MCF 10A (cell line): ENCODE data around the gene CPLX3. TPM values are rescaled to one million over a fixed set of nuclear protein-coding genes. Genes with fewer than 3 reads are reported as not detected.

Experiments used
- BruUV-seq: library from RNA; stranded (reverse); fragments of 400-500 nt; replicated peaks from 2 replicates; lab custom pipeline; 2021; lab: Mats Ljungman, UMichigan
- CTCF ChIA-PET: fragments of 300-600 bp; sonication (Branson Sonifier 250); formaldehyde crosslinking; extraction: SDS; loops from one replicate; lab custom pipeline; 2021; ENCODE audit warnings: antibody characterized with exemption, inconsistent platforms; lab: Yijun Ruan, JAX
- POLR2A ChIA-PET: fragments of 300-600, 350-650 bp; sonication (Branson Sonifier 250); formaldehyde crosslinking; extraction: SDS; loops from one replicate; lab custom pipeline; 2020; ENCODE audit warnings: antibody characterized with exemption, inconsistent platforms; lab: Yijun Ruan, JAX
- DNase-seq: peaks from one replicate; pipeline ENCODE4 v3.0.0-alpha.2; 2018; ENCODE audit not compliant: unreplicated experiment
- H3K27ac Mint-ChIP-seq: one replicate; pipeline ENCODE4 v1.8.0; 2022; ENCODE audit warnings: mild to moderate bottlenecking, low read depth, mixed read lengths; ENCODE audit not compliant: unreplicated experiment
- H3K27me3 Mint-ChIP-seq: one replicate; pipeline ENCODE4 v1.8.0; 2022; ENCODE audit warnings: mixed read lengths; ENCODE audit not compliant: insufficient read depth, unreplicated experiment
- H3K36me3 Mint-ChIP-seq: one replicate; pipeline ENCODE4 v1.8.0; 2022; ENCODE audit warnings: mild to moderate bottlenecking, moderate library complexity, mixed read lengths; ENCODE audit not compliant: insufficient read depth, unreplicated experiment
- H3K4me1 Mint-ChIP-seq: one replicate; pipeline ENCODE4 v1.8.0; 2022; ENCODE audit warnings: mixed read lengths; ENCODE audit not compliant: insufficient read depth, unreplicated experiment
- H3K4me3 Mint-ChIP-seq: one replicate; pipeline ENCODE4 v1.8.0; 2022; ENCODE audit warnings: mild to moderate bottlenecking, moderate library complexity, mixed read lengths; ENCODE audit not compliant: unreplicated experiment
- H3K9me3 Mint-ChIP-seq: one replicate; pipeline ENCODE4 v1.8.0; 2022; ENCODE audit warnings: mixed read lengths; ENCODE audit not compliant: unreplicated experiment
- CTCF ChIP-seq: fragments of 200-600 bp; IDR thresholded peaks from one replicate; pipeline ENCODE4 v1.8.0; 2022; ENCODE audit warnings: antibody characterized with exemption, mild to moderate bottlenecking; ENCODE audit not compliant: unreplicated experiment
- intact Hi-C: fragments of 100-400 bp; cut with micrococcal nuclease; formaldehyde crosslinking; loops from 2 replicates; pipeline ENCODE4 v1.14.1; 2022
- total RNA-seq: library from RNA; stranded (reverse); gene quantifications from 2 replicates; pipeline ENCODE4 v1.2.3, GENCODE V29; 2022

The CPLX3 gene
- total RNA-seq, 1 experiment from 2014 or later: not detected

DNA sequence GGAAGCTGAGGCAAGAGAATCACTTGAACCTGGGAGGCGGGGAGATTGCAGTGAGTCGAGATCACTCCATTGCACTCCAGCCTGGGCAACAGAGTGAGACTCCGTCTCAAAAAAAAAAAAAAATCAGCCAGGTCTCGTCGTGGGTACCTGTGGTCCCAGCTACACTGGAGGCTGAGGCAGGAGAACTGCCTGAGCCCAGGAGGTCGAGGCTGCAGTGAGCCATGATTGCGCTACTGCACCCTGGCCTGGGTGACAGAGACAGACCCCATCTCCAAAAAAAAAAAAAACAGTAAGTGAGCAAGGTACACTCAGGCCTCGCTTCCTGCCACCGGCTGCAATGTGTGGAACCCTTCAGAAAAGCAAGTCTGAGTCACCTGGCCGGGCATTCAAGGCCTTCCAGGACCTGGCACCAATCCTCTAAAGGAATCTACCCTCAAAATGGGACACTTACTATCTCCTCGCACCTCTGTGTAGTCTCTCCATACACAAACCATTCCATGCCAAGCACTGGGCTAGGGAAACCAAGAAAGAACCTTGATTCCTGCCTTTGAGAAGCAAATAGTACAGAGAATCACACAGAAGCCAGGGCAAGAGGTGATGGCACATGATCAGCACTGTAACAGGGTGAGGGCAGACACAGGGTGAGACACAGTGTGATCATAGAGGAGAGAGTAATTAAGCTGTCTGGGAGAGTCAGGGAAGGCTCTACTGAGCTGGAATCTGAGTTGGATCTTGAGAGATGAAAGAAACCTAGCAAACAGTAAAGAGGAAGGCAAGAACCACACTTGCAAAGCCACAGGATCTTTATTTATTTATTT is 37.0 kb downstream of the CPLX3 start:
- TF ChIP-seq CTCF: no peak
- DNase-seq: peak; percentile 63
- H3K27me3 Mint-ChIP-seq: no peaks in the 10 kb centered on the region
- intact Hi-C loops: no loop called here
- H3K4me3 Mint-ChIP-seq: no peak overlapping the region
- peak overlapping the region; percentile 7 for H3K27ac Mint-ChIP-seq
- peaks cover 25% of the 10 kb centered on the region for H3K4me1 Mint-ChIP-seq
- POLR2A ChIA-PET: interaction anchor here (1.3 to 1.7 kb wide), 2 partner anchors 21 to 43 kb away, joined by 4 to 5 read pairs; partner anchors contain the start of gene FAM219B
- H3K9me3 Mint-ChIP-seq: no peaks in the 10 kb centered on the region
- BruUV-seq: no TSS peak
- peaks cover 14% of the 10 kb centered on the region for H3K36me3 Mint-ChIP-seq
- CTCF ChIA-PET: interaction anchor here (0.7 to 0.8 kb wide), 2 partner anchors 37 to 338 kb away, joined by 3 read pairs; partner anchors contain the start of gene C15orf39

DNA sequence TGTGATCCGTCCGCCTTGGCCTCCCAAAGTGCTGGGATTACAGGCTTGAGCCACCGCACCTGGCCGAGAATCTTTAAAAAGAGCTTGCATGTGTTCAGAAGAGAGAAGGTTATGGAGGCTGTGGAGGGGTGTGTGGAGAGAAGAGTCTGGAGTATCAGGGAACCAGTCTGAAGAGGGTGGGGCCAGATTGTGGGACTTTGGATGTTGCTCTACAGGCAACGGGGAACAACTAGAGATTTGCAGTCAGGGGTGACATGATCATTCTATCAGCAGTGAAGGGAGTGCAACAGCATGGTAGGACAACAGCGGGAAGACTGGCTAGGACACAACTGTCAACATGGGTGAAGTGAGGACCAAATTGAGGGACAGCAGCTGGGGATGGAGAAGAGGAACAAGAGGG is 37.9 kb downstream of the CPLX3 start:
- POLR2A ChIA-PET: interaction anchor here (1.3 to 1.7 kb wide), 2 partner anchors 22 to 42 kb away, joined by 4 to 5 read pairs; partner anchors contain the start of gene FAM219B
- peaks cover 26% of the 10 kb centered on the region for H3K4me1 Mint-ChIP-seq

GRCh38 chr15:74865316-74865715 is 38.9 kb downstream of the CPLX3 start:
- Mint-ChIP-seq H3K27ac (peak overlapping the region; percentile 74), H3K4me3 (no peak overlapping the region)

More for the DNA sequence above, 37.9 kb downstream of the CPLX3 start:
- BruUV-seq: no TSS peak
- peaks cover 9% of the 10 kb centered on the region for H3K36me3 Mint-ChIP-seq
- H3K4me3 Mint-ChIP-seq: no peak overlapping the region
- no peaks in the 10 kb centered on the region for H3K27me3 Mint-ChIP-seq
- CTCF ChIA-PET: interaction anchor here (0.7 to 0.8 kb wide), 2 partner anchors 36 to 337 kb away, joined by 3 read pairs; partner anchors contain the start of gene C15orf39
- no peak for TF ChIP-seq CTCF
- intact Hi-C loops: no loop called here
- DNase-seq: no peak
- H3K9me3 Mint-ChIP-seq: no peaks in the 10 kb centered on the region
- no peak overlapping the region for H3K27ac Mint-ChIP-seq

More at GRCh38 chr15:74865316-74865715, 38.9 kb downstream of the CPLX3 start:
- H3K27me3 Mint-ChIP-seq: no peaks in the 10 kb centered on the region
- no peak for DNase-seq
- POLR2A ChIA-PET: interaction anchor here (1.7 kb wide), 1 partner anchor 41 kb away, joined by 5 read pairs; the partner anchor contains the start of gene FAM219B
- CTCF ChIA-PET: interaction anchor here (0.6 to 1.1 kb wide), 2 partner anchors 37 to 83 kb away, joined by 3 read pairs; partner anchors contain the start of gene CSK
- peaks cover 37% of the 10 kb centered on the region for H3K4me1 Mint-ChIP-seq
- H3K9me3 Mint-ChIP-seq: no peaks in the 10 kb centered on the region
- no TSS peak for BruUV-seq
- TF ChIP-seq CTCF: no peak
- peaks cover 6% of the 10 kb centered on the region for H3K36me3 Mint-ChIP-seq
- intact Hi-C loops: no loop called here
